Measurements from ENCODE around the gene ARMC2.

DNA sequence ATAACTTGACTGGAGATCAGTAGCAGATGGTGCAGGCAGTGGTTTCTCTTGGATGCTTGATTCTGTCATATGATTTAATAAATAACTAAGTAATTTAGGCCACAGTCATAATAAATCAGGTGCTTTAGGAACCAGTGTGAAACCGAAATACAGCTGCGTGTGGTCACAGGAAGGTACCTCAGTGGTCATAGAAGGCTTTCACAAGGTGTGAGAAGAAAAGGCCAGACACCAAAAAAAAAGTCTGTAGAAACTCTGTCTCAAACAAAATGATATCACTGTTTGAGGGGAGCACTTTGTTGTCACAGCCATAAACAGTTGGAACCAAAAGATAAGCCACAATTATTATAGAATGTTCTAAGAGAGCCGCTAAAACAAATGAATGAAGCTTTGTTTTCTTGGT, 56.5 kb downstream of the ARMC2 start:
- no peak for TF ChIP-seq POLR2AphosphoS5 (IDR thresholded peaks at IDR 0.05; ENCODE audit: low read depth, low read length)
- TF ChIP-seq, protein P1, sequence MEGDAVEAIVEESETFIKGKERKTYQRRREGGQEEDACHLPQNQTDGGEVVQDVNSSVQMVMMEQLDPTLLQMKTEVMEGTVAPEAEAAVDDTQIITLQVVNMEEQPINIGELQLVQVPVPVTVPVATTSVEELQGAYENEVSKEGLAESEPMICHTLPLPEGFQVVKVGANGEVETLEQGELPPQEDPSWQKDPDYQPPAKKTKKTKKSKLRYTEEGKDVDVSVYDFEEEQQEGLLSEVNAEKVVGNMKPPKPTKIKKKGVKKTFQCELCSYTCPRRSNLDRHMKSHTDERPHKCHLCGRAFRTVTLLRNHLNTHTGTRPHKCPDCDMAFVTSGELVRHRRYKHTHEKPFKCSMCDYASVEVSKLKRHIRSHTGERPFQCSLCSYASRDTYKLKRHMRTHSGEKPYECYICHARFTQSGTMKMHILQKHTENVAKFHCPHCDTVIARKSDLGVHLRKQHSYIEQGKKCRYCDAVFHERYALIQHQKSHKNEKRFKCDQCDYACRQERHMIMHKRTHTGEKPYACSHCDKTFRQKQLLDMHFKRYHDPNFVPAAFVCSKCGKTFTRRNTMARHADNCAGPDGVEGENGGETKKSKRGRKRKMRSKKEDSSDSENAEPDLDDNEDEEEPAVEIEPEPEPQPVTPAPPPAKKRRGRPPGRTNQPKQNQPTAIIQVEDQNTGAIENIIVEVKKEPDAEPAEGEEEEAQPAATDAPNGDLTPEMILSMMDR (IDR thresholded peaks at IDR 0.05), result no peak
- no peak for TF ChIP-seq MXI1 (IDR thresholded peaks at IDR 0.05; ENCODE audit: low read depth, low read length)
- TF ChIP-seq EP300 (IDR thresholded peaks at IDR 0.05; ENCODE audit: borderline replicate concordance in 1 of 2, low read depth in 1 of 2, low read length in 1 of 2), result no peak
- TF ChIP-seq, protein P2, sequence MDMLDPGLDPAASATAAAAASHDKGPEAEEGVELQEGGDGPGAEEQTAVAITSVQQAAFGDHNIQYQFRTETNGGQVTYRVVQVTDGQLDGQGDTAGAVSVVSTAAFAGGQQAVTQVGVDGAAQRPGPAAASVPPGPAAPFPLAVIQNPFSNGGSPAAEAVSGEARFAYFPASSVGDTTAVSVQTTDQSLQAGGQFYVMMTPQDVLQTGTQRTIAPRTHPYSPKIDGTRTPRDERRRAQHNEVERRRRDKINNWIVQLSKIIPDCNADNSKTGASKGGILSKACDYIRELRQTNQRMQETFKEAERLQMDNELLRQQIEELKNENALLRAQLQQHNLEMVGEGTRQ (IDR thresholded peaks at IDR 0.05; ENCODE audit: borderline replicate concordance, low read depth, low read length), result no peak
- TF ChIP-seq RAD21 (IDR thresholded peaks at IDR 0.05; ENCODE audit: low read length), result no peak
